Activated naive CD4-positive, alpha-beta T cell treated with anti-CD3 and anti-CD28 coated beads for 36 hours (primary cell): ENCODE results near the gene HMGXB3. TPM values are rescaled to one million over a fixed set of nuclear protein-coding genes. Genes with fewer than 3 reads are reported as not detected.
A peak's percentile ranks its signal among the peaks of the same experiment; 100 is the strongest.

Experiments used
- CTCF ChIA-PET: fragments of 350-600 bp; sonication (Branson Sonifier 250); formaldehyde crosslinking; loops from one replicate; lab custom pipeline; 2021; ENCODE audit warnings: antibody characterized with exemption; lab: Charles Lee
- DNase-seq: peaks from one replicate; pipeline ENCODE4 v3.0.0-alpha.2; 2020
- H3K27ac Mint-ChIP-seq: one replicate; pipeline ENCODE4 v1.8.0; 2021; ENCODE audit warnings: mild to moderate bottlenecking, mixed read lengths
- H3K27me3 Mint-ChIP-seq: one replicate; pipeline ENCODE4 v1.8.0; 2021; ENCODE audit warnings: low read depth, mixed read lengths
- H3K36me3 Mint-ChIP-seq: one replicate; pipeline ENCODE4 v1.8.0; 2021; ENCODE audit warnings: low read depth, mixed read lengths
- H3K4me1 Mint-ChIP-seq: one replicate; pipeline ENCODE4 v1.8.0; 2021; ENCODE audit warnings: low read depth, mixed read lengths
- H3K4me3 Mint-ChIP-seq: one replicate; pipeline ENCODE4 v1.8.0; 2021; ENCODE audit warnings: mild to moderate bottlenecking, moderate library complexity, mixed read lengths
- H3K9me3 Mint-ChIP-seq: one replicate; pipeline ENCODE4 v1.8.0; 2021; ENCODE audit warnings: mixed read lengths
- intact Hi-C: fragments of 100-400 bp; cut with micrococcal nuclease; formaldehyde crosslinking; loops from one replicate; pipeline ENCODE4 v1.15.1; 2023
- total RNA-seq, 2 experiments: library from RNA; stranded (reverse); gene quantifications; one replicate each; pipeline ENCODE4 v1.2.3, GENCODE V29; 2021

The HMGXB3 gene
- total RNA-seq, 2 experiments from 2014 or later, result 24.3 to 26.8 TPM

DNA sequence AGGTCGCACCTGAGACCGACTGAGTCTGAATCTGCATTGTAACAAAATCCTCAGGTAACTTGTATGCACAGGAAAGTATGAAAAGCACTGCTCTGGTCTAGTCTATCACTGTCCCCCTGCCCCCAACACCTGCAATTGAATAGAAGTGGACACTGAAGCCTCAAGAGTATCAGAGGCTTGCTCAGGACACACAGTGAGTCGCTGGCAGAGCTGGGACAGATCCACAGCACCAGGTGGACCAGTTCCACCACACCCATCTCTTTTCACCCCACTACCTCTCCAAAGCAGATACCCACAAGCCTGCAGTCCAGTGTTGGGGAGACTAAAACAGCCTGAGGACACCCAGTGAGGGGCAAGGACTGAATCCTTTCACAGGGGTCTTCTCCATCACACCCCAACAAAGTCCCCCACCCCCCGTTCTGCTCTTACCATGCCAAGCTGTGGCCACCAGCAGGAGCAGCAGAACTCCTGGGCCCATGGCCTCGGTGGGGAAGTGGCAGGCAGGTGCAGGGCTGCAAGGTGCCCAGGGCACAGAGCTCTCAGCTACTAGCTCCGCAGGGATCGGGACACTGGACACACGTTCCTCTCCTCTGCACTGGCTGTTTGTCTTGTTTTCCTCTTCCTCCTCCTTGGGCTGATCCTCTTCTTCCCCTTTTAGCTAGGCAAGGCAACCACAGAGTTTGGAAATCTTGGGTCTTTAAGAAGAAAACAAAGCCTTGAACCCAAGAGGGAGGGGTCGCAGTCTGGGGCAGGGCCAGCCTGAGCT is 85.6 kb downstream of the HMGXB3 start, which contains the start of gene CSF1R:
Gene CSF1R (minus strand): TSS at position 605 of the 766 bp plus-strand sequence. CDS start 127 bp downstream, at position 478.
- CTCF ChIA-PET, result no interaction called here
- Mint-ChIP-seq H3K4me1 (peaks cover 8% of the 10 kb centered on the region), H3K36me3 (no peaks in the 10 kb centered on the region), H3K27me3 (peaks cover 31% of the 10 kb centered on the region), H3K27ac (no peak within 1 kb of the TSS), H3K4me3 (no peak within 1 kb of the TSS), H3K9me3 (no peaks in the 10 kb centered on the region)
- DNase-seq, result no peak
- intact Hi-C loops, result no loop called here

DNA sequence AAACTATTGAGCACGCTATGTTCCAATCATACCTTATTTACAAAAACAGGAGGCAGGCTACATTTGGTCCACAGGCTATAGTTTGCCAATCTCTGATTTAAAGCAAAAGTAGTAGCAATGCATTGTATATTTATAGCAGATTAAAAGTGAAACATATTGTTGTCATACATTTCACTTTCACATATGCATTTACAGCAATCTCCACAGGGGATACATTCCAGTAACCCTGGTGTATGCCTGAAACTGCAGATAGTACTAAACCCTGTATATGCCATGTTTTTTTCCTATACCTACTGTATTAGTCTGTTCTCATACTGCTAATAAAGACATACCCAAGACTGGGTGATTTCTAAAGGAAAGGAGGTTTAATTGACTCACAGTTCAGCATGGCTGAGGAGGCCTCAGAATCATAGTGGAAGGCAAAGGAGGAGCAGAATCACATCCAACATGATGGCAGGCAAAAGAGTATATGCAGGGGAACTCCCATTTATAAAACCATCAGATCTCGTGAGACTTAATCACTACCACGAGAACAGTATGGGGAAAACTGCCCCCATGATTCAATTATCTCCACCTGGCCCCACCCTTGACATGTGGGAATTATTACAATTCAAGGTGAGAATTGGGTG is 91.7 kb downstream of the HMGXB3 start:
- Mint-ChIP-seq H3K36me3 (no peaks in the 10 kb centered on the region), H3K4me3 (no peak overlapping the region), H3K4me1 (peaks cover 15% of the 10 kb centered on the region), H3K27ac (peak overlapping the region; percentile 79), H3K9me3 (no peaks in the 10 kb centered on the region), H3K27me3 (peaks cover 16% of the 10 kb centered on the region)
- DNase-seq, result no peak
- intact Hi-C loops, result loop anchor here (1.0 kb wide), 4 partner anchors 25 to 516 kb away; no protein-coding TSS in a partner anchor
- CTCF ChIA-PET, result no interaction called here

DNA sequence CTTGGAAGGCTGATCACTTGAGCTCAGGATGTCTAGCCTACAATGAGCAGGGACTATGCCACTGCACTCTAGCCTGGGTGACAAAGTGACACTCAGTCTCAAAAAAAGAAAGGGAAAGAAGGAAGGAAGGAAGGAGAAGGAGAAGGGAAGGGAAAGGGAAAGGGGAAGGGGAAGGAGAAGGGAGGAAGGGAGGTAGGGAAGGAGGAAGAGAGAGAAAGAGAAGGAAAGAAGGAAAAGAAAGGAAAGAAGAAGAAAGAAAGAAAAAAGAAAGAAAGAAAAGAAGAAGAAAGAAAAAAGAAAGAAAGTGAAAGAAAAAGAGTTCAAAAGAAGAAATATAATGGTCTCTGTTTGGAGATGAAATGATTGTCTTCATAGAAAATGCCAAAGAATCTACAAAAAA is 96.6 kb downstream of the HMGXB3 start:
- Mint-ChIP-seq H3K9me3 (no peaks in the 10 kb centered on the region), H3K4me3 (no peak overlapping the region), H3K4me1 (peaks cover 8% of the 10 kb centered on the region), H3K27ac (no peak overlapping the region), H3K27me3 (peaks cover 4% of the 10 kb centered on the region), H3K36me3 (no peaks in the 10 kb centered on the region)
- intact Hi-C loops, result no loop called here
- no peak for DNase-seq
- CTCF ChIA-PET, result no interaction called here

DNA sequence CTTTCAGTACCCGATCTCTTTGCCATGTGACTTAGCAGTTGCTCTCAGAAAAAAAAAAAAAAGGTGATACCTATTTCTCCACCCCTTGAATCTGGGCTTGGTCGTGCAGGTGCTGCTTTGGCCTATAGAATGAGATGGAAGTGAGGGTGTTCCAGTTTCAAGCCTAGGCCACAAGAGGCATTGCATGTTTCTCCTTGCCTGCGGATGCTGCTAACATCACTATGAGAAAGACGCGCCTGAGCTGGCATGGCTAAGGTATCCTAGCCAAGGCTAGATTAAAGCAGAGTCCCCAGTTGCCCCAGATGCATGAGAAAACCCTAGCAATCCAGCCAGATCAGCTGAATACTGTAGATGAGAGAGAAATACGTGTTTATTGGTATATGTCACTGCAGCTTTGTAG is 100.5 kb downstream of the HMGXB3 start:
- Mint-ChIP-seq H3K4me3 (no peak overlapping the region), H3K9me3 (no peaks in the 10 kb centered on the region), H3K4me1 (no peaks in the 10 kb centered on the region), H3K27ac (no peak overlapping the region), H3K27me3 (no peaks in the 10 kb centered on the region), H3K36me3 (no peaks in the 10 kb centered on the region)
- no peak for DNase-seq
- CTCF ChIA-PET, result no interaction called here
- intact Hi-C loops, result no loop called here

Other genes with a start within 250 kb of the HMGXB3 start
- gene PDE6A, start 55.9 kb upstream of the HMGXB3 start, total RNA-seq, result not detected
- 1 to 10 TPM; 3.5 to 3.7 TPM for gene SLC26A2, start 40.0 kb upstream of the HMGXB3 start, total RNA-seq
- 1 to 10 TPM; 2.6 to 2.7 TPM for gene TIGD6, start 85 bp upstream of the HMGXB3 start, total RNA-seq
- gene CSF1R, start 85.8 kb downstream of the HMGXB3 start, total RNA-seq, result 1 to 10 TPM in 1 of 2 experiments, under 1 TPM in 1; 0.94 to 1.8 TPM
- 1 to 10 TPM in 1 of 2 experiments, under 1 TPM in 1; 0.14 to 1.0 TPM for gene PDGFRB, start 155.1 kb downstream of the HMGXB3 start, total RNA-seq
- gene CDX1, start 166.0 kb downstream of the HMGXB3 start, total RNA-seq, result not detected
- gene SLC6A7, start 189.3 kb downstream of the HMGXB3 start, total RNA-seq, result not detected